Stomach (tissue), 9 donors: ENCODE measurements around the gene CD2AP. TPM values are rescaled to one million over a fixed set of nuclear protein-coding genes. Genes with fewer than 3 reads are reported as not detected.

Experiments
- DNase-seq, 2 donors: peaks; one replicate each; pipeline versions ENCODE4 v3.0.0 to v3.0.0-alpha.2; 2013 to 2019
- H3K27ac ChIP-seq, 5 donors: fragments of 200-600 bp in 4 of 5; sonication (generic) in 4 of 5; one replicate each; pipeline ENCODE4 v1.5.1; 2013 to 2019; ENCODE audit warnings: mild to moderate bottlenecking in 1 of 5, moderate library complexity in 1 of 5
- H3K27me3 ChIP-seq, 3 donors: fragments of 200-600 bp; sonication (generic); one replicate each; pipeline ENCODE4 v1.5.1; 2017 to 2019; ENCODE audit warnings: mixed run types in 1 of 3
- H3K36me3 ChIP-seq, 4 donors: fragments of 200-600 bp; sonication (generic); 1 replicate in 3 of 4; 2 replicates in 1 of 4; pipeline ENCODE4 v1.5.1; 2016 to 2019
- H3K4me1 ChIP-seq, 4 donors: fragments of 200-600 bp; sonication (generic); one replicate each; pipeline ENCODE4 v1.5.1; 2016 to 2019
- H3K4me3 ChIP-seq, 4 donors: fragments of 200-600 bp; sonication (generic) in 3 of 4; one replicate each; pipeline ENCODE4 v1.5.1; 2016 to 2019; ENCODE audit warnings: mild to moderate bottlenecking in 1 of 4
- H3K9me3 ChIP-seq, 4 donors: fragments of 200-600 bp; sonication (generic); one replicate each; pipeline ENCODE4 v1.5.1; 2016 to 2019
- CTCF ChIP-seq, 7 experiments: fragments of 450-650 bp in 4 of 7; fragments of 200-600 bp in 3 of 7; sonication (generic) in 3 of 7; IDR thresholded peaks; one replicate each; pipeline ENCODE4 v1.5.1; 2016 to 2019; ENCODE audit warnings: antibody characterized with exemption in 7 of 7, control low read depth in 2 of 7, mild to moderate bottlenecking in 1 of 7
- EP300 ChIP-seq: sonication (generic); formaldehyde crosslinking; IDR thresholded peaks from one replicate; pipeline ENCODE4 v1.6.1; 2017; ENCODE audit warnings: antibody characterized with exemption
- POLR2A ChIP-seq, 4 donors: fragments of 450-650 bp; IDR thresholded peaks; one replicate each; pipeline ENCODE4 v1.6.1; 2016; ENCODE audit warnings: antibody characterized with exemption in 4 of 4, control low read depth in 2 of 4, mild to moderate bottlenecking in 1 of 4, moderate library complexity in 1 of 4
- POLR2AphosphoS5 ChIP-seq, 3 donors: sonication (generic); formaldehyde crosslinking; IDR thresholded peaks; one replicate each; pipeline ENCODE4 v1.6.1; 2016; ENCODE audit warnings: antibody characterized with exemption in 3 of 3
- WGBS, 5 donors: extraction: QIAGEN DNeasy Blood & Tissue Kit in 3 of 5; methylation state at CpG; one replicate each; pipeline versions ENCODE4 v1.1.5 to v1.1.7; 2013 to 2018; 5-methylcytosine and 5-hydroxymethylcytosine counted together
- intact Hi-C: fragments of 100-400 bp; cut with DNase I; formaldehyde crosslinking; loops from one replicate; pipeline ENCODE4 v1.15.1; 2023; ENCODE audit warnings: low total_unique reads
- polyA plus RNA-seq, 3 donors: library from polyadenylated mRNA; stranded (reverse); fragments of 200-250 nt; gene quantifications; one replicate each; pipeline ENCODE4 v1.2.3, GENCODE V29; 2013
- total RNA-seq, 5 donors: library from RNA; depleted of rRNA; stranded (reverse); fragments of >200 nt; gene quantifications; one replicate each; pipeline versions ENCODE4 v1.1.0 to v1.2.3, GENCODE V29; 2014 to 2016
- donor health status: healthy with polysubstance abuse.
- donor health status: Bipolar disorder and iron deficiency.
- donor health status: healthy.

Gene CD2AP
- total and polyA plus RNA-seq, 8 donors = 10.3 to 118 (median 46.9) TPM

- Histone ChIP-seq H3K27me3 (no peaks in the 10 kb centered on the region), H3K9me3 (no peaks in the 10 kb centered on the region), H3K36me3 (no peaks in the 10 kb centered on the region), H3K27ac (no peak overlapping the region), H3K4me3 (no peak overlapping the region), H3K4me1 (no peaks in the 10 kb centered on the region)
- DNase-seq = no peak
- TF ChIP-seq POLR2AphosphoS5 (IDR thresholded peaks at IDR 0.05) (no peak), POLR2A (IDR thresholded peaks at IDR 0.05) (no peak), EP300 (no peak), CTCF (IDR thresholded peaks at IDR 0.05) (no peak)
- intact Hi-C loops = no loop called here
- 64 to 80% (median 70%) methylated on average over 2 of the region's 2 CpGs for WGBS, 5 donors
These were observed 170.4 kb downstream of the CD2AP start for GRCh38 chr6:47648031-47648430.

DNA sequence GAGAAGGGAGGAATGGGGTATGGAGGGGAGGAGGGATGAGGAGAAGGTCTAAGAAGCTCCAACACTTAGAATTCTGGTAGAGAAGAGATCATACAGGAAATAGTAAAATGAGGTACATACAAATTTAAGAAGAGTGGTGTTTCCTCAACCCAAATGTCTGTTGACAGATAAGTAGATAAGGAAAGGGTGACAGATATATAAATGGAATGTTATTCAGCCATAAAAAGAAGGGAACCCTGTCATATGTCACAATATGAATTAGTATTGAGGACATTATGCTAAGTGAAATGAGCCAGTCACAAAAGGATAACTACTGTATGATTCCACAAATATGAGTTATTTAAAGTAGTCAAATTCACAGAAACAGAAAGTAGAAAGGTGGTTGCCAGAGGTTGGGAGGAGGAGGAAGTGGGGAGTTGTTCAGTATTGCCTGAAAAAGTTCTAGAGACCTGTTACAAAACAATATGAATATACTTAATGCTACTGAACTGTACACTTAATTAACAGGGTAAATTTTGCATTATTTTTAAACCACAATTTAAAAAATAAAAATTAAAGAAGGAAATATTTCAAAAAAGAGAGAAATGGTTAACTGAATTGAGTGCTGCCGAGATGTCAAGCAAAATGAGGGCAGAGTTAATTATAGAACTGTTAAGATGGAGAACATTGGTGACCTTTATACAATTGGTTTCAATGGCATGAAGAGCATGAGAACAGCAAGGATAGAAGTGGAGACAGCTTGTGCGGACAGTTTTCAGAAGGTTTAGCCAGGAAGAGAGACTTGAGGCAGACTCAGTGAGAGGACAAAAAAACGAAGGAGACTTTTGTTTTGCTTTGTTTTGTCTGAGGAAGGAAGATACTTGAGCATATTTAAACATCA, 173.2 kb downstream of the CD2AP start:
- Histone ChIP-seq H3K4me3 (no peak overlapping the region), H3K27ac (no peak overlapping the region), H3K9me3 (no peaks in the 10 kb centered on the region), H3K36me3 (no peaks in the 10 kb centered on the region), H3K27me3 (no peaks in the 10 kb centered on the region), H3K4me1 (no peaks in the 10 kb centered on the region)
- DNase-seq = no peak
- WGBS, 5 donors = 60 to 73% (median 67%) methylated on average over 3 of the region's 3 CpGs
- TF ChIP-seq EP300 (no peak), POLR2AphosphoS5 (IDR thresholded peaks at IDR 0.05) (no peak), POLR2A (IDR thresholded peaks at IDR 0.05) (no peak), CTCF (IDR thresholded peaks at IDR 0.05) (no peak)
- intact Hi-C loops = no loop called here

DNA sequence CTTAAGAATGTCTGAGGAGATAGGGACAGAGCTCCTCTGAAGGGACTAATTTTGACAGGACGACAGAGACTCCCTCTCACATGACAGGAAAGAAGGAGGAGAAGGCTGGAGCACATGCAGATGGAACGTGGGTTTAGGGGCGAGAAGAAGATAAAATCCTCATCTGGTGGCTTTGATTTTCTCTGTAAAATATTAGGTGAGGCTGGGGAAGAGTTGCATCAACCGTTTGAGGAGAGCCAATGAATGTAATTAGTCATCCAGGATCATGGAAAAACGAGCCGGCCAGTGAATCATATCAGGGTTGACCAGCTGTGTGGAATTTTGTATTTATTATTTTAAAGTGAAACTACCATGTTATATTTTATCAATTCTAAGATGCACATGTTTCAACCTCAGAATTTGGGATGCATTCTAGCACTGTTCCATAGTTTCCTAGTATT, 173.9 kb downstream of the CD2AP start:
- TF ChIP-seq EP300 (no peak), POLR2AphosphoS5 (IDR thresholded peaks at IDR 0.05) (no peak), POLR2A (IDR thresholded peaks at IDR 0.05) (no peak), CTCF (IDR thresholded peaks at IDR 0.05) (no peak)
- Histone ChIP-seq H3K27ac (no peak overlapping the region), H3K4me3 (no peak overlapping the region), H3K9me3 (no peaks in the 10 kb centered on the region), H3K4me1 (no peaks in the 10 kb centered on the region), H3K36me3 (no peaks in the 10 kb centered on the region), H3K27me3 (no peaks in the 10 kb centered on the region)
- intact Hi-C loops = no loop called here
- 39 to 53% (median 48%) methylated on average over 6 of the region's 6 CpGs for WGBS, 5 donors
- DNase-seq = no peak

DNA sequence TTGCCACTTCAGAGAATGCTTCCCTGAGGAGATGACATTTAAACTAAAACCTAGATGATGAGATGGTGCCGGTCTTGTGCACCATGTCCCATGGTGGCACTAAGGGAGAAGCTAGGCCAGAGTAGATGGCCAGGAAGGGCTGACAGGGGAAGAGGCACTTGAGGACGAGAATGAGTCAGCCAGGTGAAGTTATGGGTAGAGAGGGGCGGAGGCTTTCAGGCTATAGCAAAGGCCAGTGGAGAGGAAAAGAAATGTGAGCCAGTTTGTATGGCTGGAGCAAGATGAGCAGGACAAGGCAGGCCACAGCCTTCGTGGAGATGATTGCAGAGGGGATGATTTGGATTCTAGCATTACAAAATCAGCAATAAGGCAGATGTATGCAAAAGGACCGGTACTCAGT, 176.1 kb downstream of the CD2AP start:
- no peaks in the 10 kb centered on the region for H3K9me3 ChIP-seq
- 72 to 88% (median 86%) methylated on average over 5 of the region's 5 CpGs for WGBS, 5 donors
- intact Hi-C loops = no loop called here
- H3K27ac ChIP-seq = no peak overlapping the region
- no peaks in the 10 kb centered on the region for H3K27me3 ChIP-seq
- no peak for DNase-seq
- H3K36me3 ChIP-seq = no peaks in the 10 kb centered on the region
- TF ChIP-seq CTCF (IDR thresholded peaks at IDR 0.05) (no peak), POLR2A (IDR thresholded peaks at IDR 0.05) (no peak), POLR2AphosphoS5 (IDR thresholded peaks at IDR 0.05) (no peak), EP300 (no peak)
- H3K4me3 ChIP-seq = no peak overlapping the region
- H3K4me1 ChIP-seq = no peaks in the 10 kb centered on the region
